Loucy (cell line): ENCODE measurements around the gene FPR3.

ENCODE experiments used
- H2AFZ ChIP-seq: fragments of 200-600 bp; sonication (generic); 2 replicates; pipeline ENCODE4 v1.6.0; 2016; ENCODE audit warnings: antibody characterized with exemption, mild to moderate bottlenecking, low read length, moderate library complexity
- H3F3A ChIP-seq: fragments of 200-600 bp; 2 replicates; pipeline ENCODE4 v1.6.0; 2016; ENCODE audit warnings: antibody characterized with exemption, low read depth, mild to moderate bottlenecking
- H3K27me3 ChIP-seq: fragments of 200-600 bp; sonication (generic); 2 replicates; pipeline ENCODE4 v1.6.1; 2014; ENCODE audit warnings: low read length, mild to moderate bottlenecking; ENCODE audit not compliant: insufficient read depth, poor library complexity, severe bottlenecking
- H3K36me3 ChIP-seq: fragments of 200-600 bp; sonication (generic); 2 replicates; pipeline ENCODE4 v1.6.1; 2016; ENCODE audit warnings: low read length; ENCODE audit not compliant: insufficient read depth
- H3K4me1 ChIP-seq: fragments of 200-600 bp; sonication (generic); 2 replicates; pipeline ENCODE4 v1.5.1; 2014; ENCODE audit warnings: low read length, mild to moderate bottlenecking; ENCODE audit not compliant: insufficient read depth, poor library complexity, severe bottlenecking
- H3K4me2 ChIP-seq: fragments of 200-600 bp; sonication (generic); 2 replicates; pipeline ENCODE4 v1.6.0; 2014; ENCODE audit warnings: antibody characterized with exemption, low read length, low read depth, mild to moderate bottlenecking; ENCODE audit not compliant: poor library complexity, severe bottlenecking
- H3K4me3 ChIP-seq: fragments of 200-600 bp; sonication (generic); 2 replicates; pipeline ENCODE4 v1.5.1; 2014; ENCODE audit warnings: low read length, mild to moderate bottlenecking, mixed read lengths; ENCODE audit not compliant: poor library complexity, severe bottlenecking
- H3K79me2 ChIP-seq: fragments of 200-600 bp; sonication (generic); 2 replicates; pipeline ENCODE4 v1.6.1; 2014; ENCODE audit warnings: low read length; ENCODE audit not compliant: insufficient read depth
- H3K9ac ChIP-seq: fragments of 200-600 bp; sonication (generic); 2 replicates; pipeline ENCODE4 v1.6.0; 2014; ENCODE audit warnings: mild to moderate bottlenecking, low read depth, low read length, moderate library complexity; ENCODE audit not compliant: poor library complexity, severe bottlenecking
- H3K9me2 ChIP-seq: fragments of 200-600 bp; sonication (generic); replicated peaks from 2 replicates; pipeline ENCODE4 v1.6.1; 2016; ENCODE audit warnings: low read depth, low read length, mixed read lengths
- H3K9me3 ChIP-seq: fragments of 200-600 bp; sonication (generic); 2 replicates; pipeline ENCODE4 v1.6.1; 2014; ENCODE audit warnings: mild to moderate bottlenecking, antibody characterized with exemption, low read length, low read depth; ENCODE audit not compliant: insufficient read depth
- H4K20me1 ChIP-seq: fragments of 200-600 bp; sonication (generic); 2 replicates; pipeline ENCODE4 v1.6.0; 2014; ENCODE audit warnings: antibody characterized with exemption, low read length, mild to moderate bottlenecking; ENCODE audit not compliant: insufficient read depth, poor library complexity, severe bottlenecking
- CTCF ChIP-seq: fragments of 200-600 bp; sonication (generic); conservative IDR thresholded peaks from 2 replicates; pipeline ENCODE4 v1.5.1; 2014; ENCODE audit warnings: mild to moderate bottlenecking, antibody characterized with exemption, low read length
- EZH2phosphoT487 ChIP-seq: fragments of 200-600 bp; IDR thresholded peaks from 2 replicates; pipeline ENCODE4 v1.6.1; 2018; ENCODE audit warnings: antibody characterized with exemption, mild to moderate bottlenecking, moderate library complexity, borderline replicate concordance

Gene FPR3

GRCh38 chr19:51761696-51762095 is 33.3 kb upstream of the FPR3 start:
- Histone ChIP-seq H3K79me2 (no peaks in the 10 kb centered on the region), H3K36me3 (no peaks in the 10 kb centered on the region)
- TF ChIP-seq CTCF (no peak), EZH2phosphoT487 (no peak)

GRCh38 chr19:51765086-51765485 is 29.9 kb upstream of the FPR3 start:
- no peaks in the 10 kb centered on the region for H3K9me3 ChIP-seq
- H3K9ac ChIP-seq = no peak overlapping the region
- no peaks in the 10 kb centered on the region for H3K4me1 ChIP-seq
- no peaks in the 10 kb centered on the region for H3K36me3 ChIP-seq
- H2AFZ ChIP-seq = no peak overlapping the region
- H3K4me3 ChIP-seq = no peak overlapping the region
- no peaks in the 10 kb centered on the region for H3K79me2 ChIP-seq
- TF ChIP-seq CTCF (no peak), EZH2phosphoT487 (no peak)
- no peaks in the 10 kb centered on the region for H3K27me3 ChIP-seq
- no peaks in the 10 kb centered on the region for H3K9me2 ChIP-seq
- H3K4me2 ChIP-seq = no peak overlapping the region
- H4K20me1 ChIP-seq = no peaks in the 10 kb centered on the region
- H3F3A ChIP-seq = no peaks in the 10 kb centered on the region

More at GRCh38 chr19:51761696-51762095, 33.3 kb upstream of the FPR3 start:
- Histone ChIP-seq H2AFZ (no peak overlapping the region), H3K4me3 (no peak overlapping the region), H3K9me3 (no peaks in the 10 kb centered on the region), H3F3A (no peaks in the 10 kb centered on the region), H4K20me1 (no peaks in the 10 kb centered on the region), H3K27me3 (no peaks in the 10 kb centered on the region), H3K4me1 (no peaks in the 10 kb centered on the region), H3K9ac (no peak overlapping the region), H3K4me2 (no peak overlapping the region), H3K9me2 (no peaks in the 10 kb centered on the region)

- Histone ChIP-seq H3K27me3 (no peaks in the 10 kb centered on the region), H3K79me2 (no peaks in the 10 kb centered on the region), H3K9me3 (no peaks in the 10 kb centered on the region), H3K9me2 (no peaks in the 10 kb centered on the region), H3K4me2 (no peak overlapping the region), H3K4me1 (no peaks in the 10 kb centered on the region), H3F3A (no peaks in the 10 kb centered on the region), H3K36me3 (no peaks in the 10 kb centered on the region), H3K9ac (no peak overlapping the region), H3K4me3 (no peak overlapping the region), H2AFZ (no peak overlapping the region), H4K20me1 (no peaks in the 10 kb centered on the region)
- TF ChIP-seq CTCF = no peak
- no peak for TF ChIP-seq EZH2phosphoT487
Measured at GRCh38 chr19:51766461-51766860, 28.5 kb upstream of the FPR3 start.
